MM.1S (cell line): ENCODE data around the gene MAZ.

Experiments
- EZH2 ChIP-seq: fragments of 300-600 bp; sonication (generic); optimal IDR thresholded peaks from 2 replicates; pipeline ENCODE3; 2017; ENCODE audit warnings: low read depth, mild to moderate bottlenecking, antibody characterized with exemption, low read length, mixed read lengths
- EZH2phosphoT487 ChIP-seq: fragments of 300-600 bp; sonication (generic); IDR thresholded peaks from 2 replicates; pipeline ENCODE4 v1.6.1; 2018; ENCODE audit warnings: antibody characterized with exemption, low read length
- TF ChIP-seq, protein P1 (sequence below): fragments of 300-600 bp; sonication (generic); IDR thresholded peaks from 2 replicates; pipeline ENCODE4 v1.5.1; 2016; ENCODE audit warnings: antibody characterized with exemption, low read length, mixed read lengths

DNA sequence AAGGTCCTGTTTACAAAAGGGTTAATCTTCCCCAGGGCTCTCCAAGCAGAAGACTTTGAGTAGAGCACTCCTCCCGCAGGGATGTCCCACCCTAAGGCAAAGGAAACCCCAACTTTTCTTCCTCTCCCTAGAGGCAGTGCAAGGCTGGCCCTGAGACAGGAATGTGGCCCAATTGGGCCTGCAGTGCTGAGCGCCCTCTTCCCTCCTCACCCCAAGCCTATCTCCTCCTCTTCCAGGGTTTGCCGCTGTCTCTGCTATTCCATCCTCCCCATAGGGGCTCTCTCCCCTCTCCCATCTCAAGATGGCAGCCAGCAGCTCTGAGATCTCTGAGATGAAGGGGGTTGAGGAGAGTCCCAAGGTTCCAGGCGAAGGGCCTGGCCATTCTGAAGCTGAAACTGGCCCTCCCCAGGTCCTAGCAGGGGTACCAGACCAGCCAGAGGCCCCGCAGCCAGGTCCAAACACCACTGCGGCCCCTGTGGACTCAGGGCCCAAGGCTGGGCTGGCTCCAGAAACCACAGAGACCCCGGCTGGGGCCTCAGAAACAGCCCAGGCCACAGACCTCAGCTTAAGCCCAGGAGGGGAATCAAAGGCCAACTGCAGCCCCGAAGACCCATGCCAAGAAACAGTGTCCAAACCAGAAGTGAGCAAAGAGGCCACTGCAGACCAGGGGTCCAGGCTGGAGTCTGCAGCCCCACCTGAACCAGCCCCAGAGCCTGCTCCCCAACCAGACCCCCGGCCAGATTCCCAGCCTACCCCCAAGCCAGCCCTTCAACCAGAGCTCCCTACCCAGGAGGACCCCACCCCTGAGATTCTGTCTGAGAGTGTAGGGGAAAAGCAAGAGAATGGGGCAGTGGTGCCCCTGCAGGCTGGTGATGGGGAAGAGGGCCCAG is 6.7 kb downstream of the MAZ start:
- TF ChIP-seq, protein P1, sequence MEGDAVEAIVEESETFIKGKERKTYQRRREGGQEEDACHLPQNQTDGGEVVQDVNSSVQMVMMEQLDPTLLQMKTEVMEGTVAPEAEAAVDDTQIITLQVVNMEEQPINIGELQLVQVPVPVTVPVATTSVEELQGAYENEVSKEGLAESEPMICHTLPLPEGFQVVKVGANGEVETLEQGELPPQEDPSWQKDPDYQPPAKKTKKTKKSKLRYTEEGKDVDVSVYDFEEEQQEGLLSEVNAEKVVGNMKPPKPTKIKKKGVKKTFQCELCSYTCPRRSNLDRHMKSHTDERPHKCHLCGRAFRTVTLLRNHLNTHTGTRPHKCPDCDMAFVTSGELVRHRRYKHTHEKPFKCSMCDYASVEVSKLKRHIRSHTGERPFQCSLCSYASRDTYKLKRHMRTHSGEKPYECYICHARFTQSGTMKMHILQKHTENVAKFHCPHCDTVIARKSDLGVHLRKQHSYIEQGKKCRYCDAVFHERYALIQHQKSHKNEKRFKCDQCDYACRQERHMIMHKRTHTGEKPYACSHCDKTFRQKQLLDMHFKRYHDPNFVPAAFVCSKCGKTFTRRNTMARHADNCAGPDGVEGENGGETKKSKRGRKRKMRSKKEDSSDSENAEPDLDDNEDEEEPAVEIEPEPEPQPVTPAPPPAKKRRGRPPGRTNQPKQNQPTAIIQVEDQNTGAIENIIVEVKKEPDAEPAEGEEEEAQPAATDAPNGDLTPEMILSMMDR, result no peak
- no peak for TF ChIP-seq EZH2phosphoT487
- no peak for TF ChIP-seq EZH2
